Calu3 (cell line): ENCODE measurements around the gene PFKFB4. TPM values are rescaled to one million over a fixed set of nuclear protein-coding genes. Genes with fewer than 3 reads are reported as not detected.
"Not testable (repeated sequence)": the region's sequence is repeated elsewhere in the genome, so short reads cannot be mapped to it uniquely, and the experiment has no call there.

Experiments
- BruUV-seq: library from RNA; stranded (reverse); fragments of 400-500 nt; replicated peaks from 2 replicates; lab custom pipeline; 2021; lab: Mats Ljungman, UMichigan
- CTCF ChIA-PET: fragments of 300-600 bp; sonication (Branson Sonifier 250); formaldehyde crosslinking; loops from one replicate; lab custom pipeline; 2022; ENCODE audit warnings: antibody characterized with exemption; lab: Charles Lee
- DNase-seq: peaks from one replicate; pipeline ENCODE4 v3.0.0; 2022
- H3K27ac Mint-ChIP-seq: one replicate; pipeline ENCODE4 v1.8.0; 2022; ENCODE audit warnings: mixed read lengths; ENCODE audit not compliant: unreplicated experiment
- H3K27me3 Mint-ChIP-seq: one replicate; pipeline ENCODE4 v1.8.0; 2022; ENCODE audit warnings: mixed read lengths; ENCODE audit not compliant: unreplicated experiment
- H3K36me3 Mint-ChIP-seq: one replicate; pipeline ENCODE4 v1.8.0; 2022; ENCODE audit warnings: mild to moderate bottlenecking, moderate library complexity, mixed read lengths; ENCODE audit not compliant: insufficient read depth, unreplicated experiment
- H3K4me1 Mint-ChIP-seq: one replicate; pipeline ENCODE4 v1.8.0; 2022; ENCODE audit warnings: mild to moderate bottlenecking, low read depth, mixed read lengths; ENCODE audit not compliant: unreplicated experiment
- H3K4me3 Mint-ChIP-seq: one replicate; pipeline ENCODE4 v1.8.0; 2022; ENCODE audit warnings: mild to moderate bottlenecking, low read depth, moderate library complexity, mixed read lengths; ENCODE audit not compliant: unreplicated experiment
- H3K9me3 Mint-ChIP-seq: one replicate; pipeline ENCODE4 v1.8.0; 2022; ENCODE audit warnings: low read depth, mixed read lengths; ENCODE audit not compliant: unreplicated experiment
- CTCF ChIP-seq: fragments of 200-600 bp; IDR thresholded peaks from one replicate; pipeline ENCODE4 v1.8.0; 2022; ENCODE audit warnings: antibody characterized with exemption; ENCODE audit not compliant: unreplicated experiment
- intact Hi-C: fragments of 100-400 bp; cut with micrococcal nuclease; formaldehyde crosslinking; loops from one replicate; pipeline ENCODE4 v1.10.0; 2022; ENCODE audit not compliant: unreplicated experiment
- total RNA-seq: library from RNA; stranded (reverse); gene quantifications from 2 replicates; pipeline ENCODE4 v1.2.3, GENCODE V29; 2022

PFKFB4 gene
- total RNA-seq, 1 experiment from 2014 or later = 5.1 TPM

DNA sequence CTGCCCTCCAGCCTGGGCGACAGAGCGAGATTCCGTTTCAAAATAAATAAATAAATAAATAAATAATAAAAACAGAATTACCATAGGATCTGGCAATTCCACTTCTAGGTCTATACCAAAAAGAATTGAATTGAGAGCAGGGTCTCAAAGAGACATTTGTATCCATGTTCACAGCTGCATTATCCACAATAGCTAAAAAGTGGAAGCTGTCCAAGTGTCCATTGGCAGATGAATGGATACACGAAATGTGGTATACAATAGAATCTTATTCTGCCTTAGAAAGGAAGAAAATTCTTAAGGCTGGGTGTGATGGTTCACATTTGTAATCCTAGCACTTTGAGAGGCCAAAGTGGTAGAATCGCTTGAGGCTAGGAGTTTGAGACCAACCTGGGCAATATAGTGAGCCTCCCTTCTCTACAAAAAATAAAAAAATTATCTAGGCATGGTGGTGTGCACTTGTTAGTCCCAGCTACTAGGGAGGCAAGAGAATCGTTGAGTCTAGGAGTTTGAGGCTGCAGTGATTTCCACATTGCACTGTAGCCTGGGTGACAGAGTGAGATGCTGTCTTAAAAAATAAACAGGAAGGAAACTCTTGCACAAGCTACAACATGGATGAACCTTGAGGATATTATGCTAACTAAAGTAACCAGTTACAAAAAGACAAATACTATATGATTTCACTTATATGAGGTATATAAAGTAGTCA is 24.2 kb downstream of the PFKFB4 start:
- no peak overlapping the region for H3K27ac Mint-ChIP-seq
- no peak overlapping the region for H3K4me3 Mint-ChIP-seq
- no peak for TF ChIP-seq CTCF
- no TSS peak for BruUV-seq
- intact Hi-C loops = no loop called here
- CTCF ChIA-PET = no interaction called here
- H3K9me3 Mint-ChIP-seq = no peaks in the 10 kb centered on the region
- no peak for DNase-seq
- no peaks in the 10 kb centered on the region for H3K27me3 Mint-ChIP-seq
- no peaks in the 10 kb centered on the region for H3K4me1 Mint-ChIP-seq
- no peaks in the 10 kb centered on the region for H3K36me3 Mint-ChIP-seq

- BruUV-seq, intact Hi-C loops, DNase-seq, H3K27me3 Mint-ChIP-seq, H3K4me3 Mint-ChIP-seq, H3K27ac Mint-ChIP-seq, H3K4me1 Mint-ChIP-seq, CTCF ChIA-PET, H3K36me3 Mint-ChIP-seq, H3K9me3 Mint-ChIP-seq: not testable (repeated sequence)
Observed at GRCh38 chr3:48530701-48531100, 25.9 kb downstream of the PFKFB4 start.

- H3K4me3 Mint-ChIP-seq = no peak overlapping the region
- CTCF ChIA-PET = no interaction called here
- DNase-seq = no peak
- no peaks in the 10 kb centered on the region for H3K36me3 Mint-ChIP-seq
- H3K27me3 Mint-ChIP-seq = no peaks in the 10 kb centered on the region
- no TSS peak for BruUV-seq
- no peaks in the 10 kb centered on the region for H3K9me3 Mint-ChIP-seq
- no peak for TF ChIP-seq CTCF
- intact Hi-C loops = no loop called here
- H3K27ac Mint-ChIP-seq = no peak overlapping the region
- no peaks in the 10 kb centered on the region for H3K4me1 Mint-ChIP-seq
Observed at GRCh38 chr3:48528754-48529153, 27.8 kb downstream of the PFKFB4 start.

GRCh38 chr3:48528048-48528447 is 28.6 kb downstream of the PFKFB4 start:
- no peak overlapping the region for H3K4me3 Mint-ChIP-seq
- intact Hi-C loops = no loop called here
- no peaks in the 10 kb centered on the region for H3K9me3 Mint-ChIP-seq
- no TSS peak for BruUV-seq
- no peaks in the 10 kb centered on the region for H3K36me3 Mint-ChIP-seq
- TF ChIP-seq CTCF = no peak
- no peak overlapping the region for H3K27ac Mint-ChIP-seq
- no peak for DNase-seq
- CTCF ChIA-PET = no interaction called here
- no peaks in the 10 kb centered on the region for H3K4me1 Mint-ChIP-seq
- H3K27me3 Mint-ChIP-seq = no peaks in the 10 kb centered on the region

DNA sequence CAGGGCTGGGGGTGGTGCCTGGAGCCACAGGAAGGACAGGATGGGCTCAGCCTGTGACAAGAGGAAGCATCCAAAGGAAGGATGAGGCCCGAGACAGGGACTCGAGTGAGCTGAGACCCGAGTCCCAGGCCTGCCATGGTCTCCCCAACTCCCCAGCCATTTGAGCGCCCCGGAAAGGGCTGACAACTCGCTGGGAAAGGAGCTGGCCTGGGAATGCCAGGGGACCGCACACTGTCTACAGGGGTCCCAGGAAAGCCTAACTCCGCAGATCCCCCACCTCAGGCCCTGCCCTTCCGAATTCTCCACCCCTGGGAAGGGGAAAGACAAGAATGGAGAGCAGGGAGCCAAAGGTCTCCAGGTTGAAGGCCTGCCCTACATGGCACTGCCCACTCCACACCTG is 31.6 kb downstream of the PFKFB4 start:
- no peak overlapping the region for H3K27ac Mint-ChIP-seq
- BruUV-seq = no TSS peak

More for the DNA sequence above, 31.6 kb downstream of the PFKFB4 start:
- H3K9me3 Mint-ChIP-seq = no peaks in the 10 kb centered on the region
- intact Hi-C loops = no loop called here
- no peak for TF ChIP-seq CTCF
- no peaks in the 10 kb centered on the region for H3K27me3 Mint-ChIP-seq
- no peaks in the 10 kb centered on the region for H3K4me1 Mint-ChIP-seq
- no peak for DNase-seq
- no peak overlapping the region for H3K4me3 Mint-ChIP-seq
- CTCF ChIA-PET = no interaction called here
- H3K36me3 Mint-ChIP-seq = peaks cover 5% of the 10 kb centered on the region
